ENCODE results near the gene C2CD4B. TPM values are rescaled to one million over a fixed set of nuclear protein-coding genes. Genes with fewer than 3 reads are reported as not detected.

Gene C2CD4B
- total and polyA plus RNA-seq, 10 of the 15 experiments (the other 5 are each of a cell fraction or from before 2014, with no cell fraction given), result not detected

DNA sequence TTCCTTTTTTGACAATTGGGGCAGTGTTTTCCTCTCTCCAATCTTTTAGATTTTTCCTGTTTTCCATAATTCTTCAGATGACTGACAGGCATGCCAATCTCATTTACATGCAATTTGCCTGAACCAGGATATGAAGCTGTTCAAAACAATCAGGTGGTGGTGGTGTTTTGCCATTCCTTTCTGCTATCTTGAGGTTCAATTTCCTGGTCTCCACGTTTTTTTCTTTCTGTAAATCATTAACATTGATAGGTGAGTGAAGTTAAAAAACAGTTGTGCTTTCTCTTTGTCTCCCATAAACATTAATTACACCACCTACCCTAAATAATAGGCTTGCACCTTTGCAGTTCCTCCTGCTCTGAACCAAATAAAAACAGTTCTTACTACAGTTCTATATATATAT lies 49.2 kb downstream of the C2CD4B start:
- no peak for FAIRE-seq
- no peak overlapping the region for H3K27ac ChIP-seq (ENCODE audit: control insufficient read depth, insufficient read depth)
- no TSS peak for BruUV-seq (replicated peaks)
- H3K27me3 ChIP-seq (replicated peaks in 1 of 2; ENCODE audit: control insufficient read depth in 2 of 2, insufficient read depth in 2 of 2, low read length in 1 of 2), result no peaks in the 10 kb centered on the region
- DNase-seq (ENCODE audit: low read depth, low spot score), result no peak
- intact Hi-C loops (cut with micrococcal nuclease; ENCODE audit: unreplicated experiment) (no loop called here), in situ Hi-C loops (cut with MboI) (no loop called here)
- H2AFZ ChIP-seq (ENCODE audit: control insufficient read depth, low read depth, low read length), result no peak overlapping the region
- H3K79me2 ChIP-seq (ENCODE audit: control insufficient read depth, insufficient read depth, low read length), result no peaks in the 10 kb centered on the region
- no peak overlapping the region for H3K9ac ChIP-seq (ENCODE audit: control insufficient read depth, insufficient read depth, low read length)
- WGBS (ENCODE audit: insufficient coverage, insufficient replicate concordance, low lambda C conversion rate, missing lambda C conversion rate), result 0% methylated on average over 1 of the region's 1 CpG
- H3K4me2 ChIP-seq (ENCODE audit: control insufficient read depth, insufficient read depth), result no peak overlapping the region
- ChIA-PET POLR2A (no interaction called here), RAD21 (ENCODE audit: unreplicated experiment) (no interaction called here), SMC1A (ENCODE audit: uncharacterized antibody, unreplicated experiment) (no interaction called here), CTCF (no interaction called here)
- no peaks in the 10 kb centered on the region for H4K20me1 ChIP-seq (ENCODE audit: control insufficient read depth, insufficient read depth)
- H3K9me3 ChIP-seq (replicated peaks; ENCODE audit: control insufficient read depth, insufficient read depth, low read length), result no peaks in the 10 kb centered on the region
- ATAC-seq, result no peak
- H3K4me1 ChIP-seq (ENCODE audit: control insufficient read depth, insufficient read depth, low read length), result no peaks in the 10 kb centered on the region
- no peak overlapping the region for H3K4me3 ChIP-seq
- TF ChIP-seq MYB (IDR thresholded peaks at IDR 0.05; ENCODE audit: borderline replicate concordance, low read depth, low read length) (no peak), CHD4 (IDR thresholded peaks at IDR 0.05) (no peak), BMI1 (IDR thresholded peaks at IDR 0.05; ENCODE audit: borderline replicate concordance) (no peak), BCL11A (IDR thresholded peaks at IDR 0.05; ENCODE audit: low read depth, low read length) (no peak)
- H3K36me3 ChIP-seq (ENCODE audit: control insufficient read depth in 2 of 2, insufficient read depth in 2 of 2, low read length in 1 of 2), result no peaks in the 10 kb centered on the region

Other genes with a start within 250 kb of the C2CD4B start
- 53.1 and 62.7 TPM in 2 replicates for gene VPS13C, start 104.8 kb downstream of the C2CD4B start, total RNA-seq (2014; rRNA removed)
- gene VPS13C, start 104.8 kb downstream of the C2CD4B start, total RNA-seq (2014; rRNA removed; fragmentation: Illumina TruSeq; extraction: Trizol), result 47.6 and 52.7 TPM in 2 replicates
- 49.6 and 50.2 TPM in 2 replicates for gene VPS13C, start 104.8 kb downstream of the C2CD4B start, total RNA-seq (2021)
- 33.2 and 51.4 TPM in 2 replicates for gene VPS13C, start 104.8 kb downstream of the C2CD4B start, polyA plus RNA-seq (2011; rRNA removed)
- gene VPS13C, start 104.8 kb downstream of the C2CD4B start, polyA plus RNA-seq (2014; fragmentation: Illumina TruSeq; extraction: Trizol), result 37.2 and 59.0 TPM in 2 replicates
- gene VPS13C, start 104.8 kb downstream of the C2CD4B start, polyA plus RNA-seq (2014; fragmentation: Nextera tagmentation; extraction: Ambion mirVana), result 10 to 100 TPM; 10.9 to 19.5 TPM
- gene VPS13C, start 104.8 kb downstream of the C2CD4B start, polyA plus RNA-seq (2014; rRNA removed), result 26.6 and 30.4 TPM in 2 replicates
- gene VPS13C, start 104.8 kb downstream of the C2CD4B start, polyA plus RNA-seq (2016; fragmentation: Nextera tagmentation; extraction: Ambion mirVana), result 10 to 100 TPM in 1 of 2 experiments, 1 to 10 TPM in 1; 9.3 to 12.0 TPM
- not detected in 2 replicates for gene C2CD4A, start 98.3 kb downstream of the C2CD4B start, total RNA-seq (2014; rRNA removed)
- not detected in 2 replicates for gene C2CD4A, start 98.3 kb downstream of the C2CD4B start, total RNA-seq (2014; rRNA removed; fragmentation: Illumina TruSeq; extraction: Trizol)
- gene C2CD4A, start 98.3 kb downstream of the C2CD4B start, total RNA-seq (2021), result not detected in 2 replicates
- gene C2CD4A, start 98.3 kb downstream of the C2CD4B start, polyA plus RNA-seq (2011; rRNA removed), result not detected in 2 replicates
- gene C2CD4A, start 98.3 kb downstream of the C2CD4B start, polyA plus RNA-seq (2014; fragmentation: Illumina TruSeq; extraction: Trizol), result not detected in 2 replicates
- not detected for gene C2CD4A, start 98.3 kb downstream of the C2CD4B start, polyA plus RNA-seq (2014; fragmentation: Nextera tagmentation; extraction: Ambion mirVana)
- not detected in 2 replicates for gene C2CD4A, start 98.3 kb downstream of the C2CD4B start, polyA plus RNA-seq (2014; rRNA removed)
- gene C2CD4A, start 98.3 kb downstream of the C2CD4B start, polyA plus RNA-seq (2016; fragmentation: Nextera tagmentation; extraction: Ambion mirVana), result not detected
- 1.0 and 1.4 TPM in 2 replicates for gene TLN2, start 225.3 kb upstream of the C2CD4B start, total RNA-seq (2014; rRNA removed)
- gene TLN2, start 225.3 kb upstream of the C2CD4B start, total RNA-seq (2014; rRNA removed; fragmentation: Illumina TruSeq; extraction: Trizol), result 0.37 and 1.0 TPM in 2 replicates
- gene TLN2, start 225.3 kb upstream of the C2CD4B start, total RNA-seq (2021), result 0.80 and 1.0 TPM in 2 replicates
- 0.49 and 0.76 TPM in 2 replicates for gene TLN2, start 225.3 kb upstream of the C2CD4B start, polyA plus RNA-seq (2011; rRNA removed)
- 0.38 TPM in 2 replicates for gene TLN2, start 225.3 kb upstream of the C2CD4B start, polyA plus RNA-seq (2014; fragmentation: Illumina TruSeq; extraction: Trizol)
- gene TLN2, start 225.3 kb upstream of the C2CD4B start, polyA plus RNA-seq (2014; fragmentation: Nextera tagmentation; extraction: Ambion mirVana), result under 1 TPM; 0.31 to 0.56 TPM
- 0.24 and 0.44 TPM in 2 replicates for gene TLN2, start 225.3 kb upstream of the C2CD4B start, polyA plus RNA-seq (2014; rRNA removed)
- gene TLN2, start 225.3 kb upstream of the C2CD4B start, polyA plus RNA-seq (2016; fragmentation: Nextera tagmentation; extraction: Ambion mirVana), result 1 to 10 TPM in 1 of 2 experiments, under 1 TPM in 1; 0.56 to 1.6 TPM